ENCODE data around the gene RNU6-1.

RNU6-1 gene

GRCh38 chr15:67836134-67836455, 3.8 kb downstream of the RNU6-1 start:
- no peak for TF ChIP-seq CTCF (IDR thresholded peaks at IDR 0.05; ENCODE audit: control insufficient read depth, insufficient read depth, low read depth, low read length, missing control alignments)
- no peak for DNase-seq (ENCODE audit: low read depth)
- peak overlapping the region; percentile 39 for H3K4me3 ChIP-seq (ENCODE audit: control insufficient read depth, low read depth, low read length)

GRCh38 chr15:67835297-67836133, 4.3 kb downstream of the RNU6-1 start:
- peak overlapping the region; percentile 39 for H3K4me3 ChIP-seq (ENCODE audit: control insufficient read depth, low read depth, low read length)
- TF ChIP-seq CTCF (IDR thresholded peaks at IDR 0.05; ENCODE audit: control insufficient read depth, insufficient read depth, low read depth, low read length, missing control alignments): no peak
- no peak for DNase-seq (ENCODE audit: low read depth)

- H3K4me3 ChIP-seq (ENCODE audit: control insufficient read depth, low read depth, low read length): peak overlapping the region; percentile 19
- no peak for DNase-seq (ENCODE audit: low read depth)
- TF ChIP-seq CTCF (IDR thresholded peaks at IDR 0.05; ENCODE audit: control insufficient read depth, insufficient read depth, low read depth, low read length, missing control alignments): no peak
Measured at GRCh38 chr15:67834581-67835296, 5.1 kb downstream of the RNU6-1 start.

DNA sequence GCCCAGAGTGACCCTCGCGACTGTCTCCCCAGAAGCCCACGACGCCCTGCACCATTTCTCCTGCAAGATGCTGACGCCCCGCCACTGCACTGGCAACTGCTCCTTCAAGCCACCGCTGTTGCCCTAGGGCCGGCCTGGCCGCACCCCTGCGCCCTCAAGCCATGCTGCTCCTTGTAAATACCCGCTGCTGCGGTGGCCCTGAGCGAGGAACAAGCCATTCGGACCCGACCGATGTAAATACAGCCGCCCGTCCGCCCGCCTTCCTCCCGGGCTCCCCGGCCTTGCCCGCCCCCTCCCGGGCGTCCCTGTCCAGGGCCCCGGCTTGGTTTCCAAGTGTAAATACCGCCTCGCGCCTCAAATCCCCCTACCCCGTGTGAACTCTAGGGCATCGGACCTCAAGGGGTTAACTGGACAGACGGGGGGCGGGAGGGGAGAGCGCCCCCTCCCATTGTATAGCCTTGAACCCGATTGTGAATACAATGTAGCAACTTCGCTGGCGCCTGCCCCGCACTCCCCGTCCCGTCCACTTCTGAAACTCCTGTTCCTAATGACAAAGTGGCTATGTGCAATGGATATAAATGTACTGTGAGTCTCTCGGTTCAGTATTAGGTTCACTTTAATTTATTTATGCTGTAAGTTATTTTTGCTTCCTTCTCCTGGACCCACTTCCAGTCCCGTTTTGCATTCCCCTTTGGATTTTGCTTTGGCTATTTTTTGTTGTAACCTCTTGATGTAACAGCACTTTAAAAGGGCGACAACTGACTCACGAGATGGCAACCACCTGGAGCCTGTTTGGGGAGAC, 5.9 kb downstream of the RNU6-1 start:
- H3K4me3 ChIP-seq (ENCODE audit: control insufficient read depth, low read depth, low read length): peak overlapping the region; percentile 29
- no peak for DNase-seq (ENCODE audit: low read depth)
- TF ChIP-seq CTCF (IDR thresholded peaks at IDR 0.05; ENCODE audit: control insufficient read depth, insufficient read depth, low read depth, low read length, missing control alignments): peak; percentile 71

GRCh38 chr15:67832897-67833709, 6.7 kb downstream of the RNU6-1 start:
- DNase-seq (ENCODE audit: low read depth): no peak
- H3K4me3 ChIP-seq (ENCODE audit: control insufficient read depth, low read depth, low read length): peak overlapping the region; percentile 29; the same call in 1 of the 2 replicates
- no peak for TF ChIP-seq CTCF (IDR thresholded peaks at IDR 0.05; ENCODE audit: control insufficient read depth, insufficient read depth, low read depth, low read length, missing control alignments)
